Endothelial cell of umbilical vein (primary cell): ENCODE data around the gene CHD6. TPM values are rescaled to one million over a fixed set of nuclear protein-coding genes. Genes with fewer than 3 reads are reported as not detected.

Experiments used
- BruUV-seq: library from RNA; stranded (reverse); fragments of 400-500 nt; replicated peaks from 2 replicates; lab custom pipeline; 2021; lab: Mats Ljungman, UMichigan
- CTCF ChIA-PET: fragments of 300-600, 350-600 bp; sonication (Branson Sonifier 250); formaldehyde crosslinking; loops from one replicate; lab custom pipeline; 2021; ENCODE audit warnings: antibody characterized with exemption, inconsistent platforms; lab: Charles Lee
- POLR2A ChIA-PET: fragments of 300-600, 350-600 bp; sonication (Branson Sonifier 250); formaldehyde crosslinking; loops from one replicate; lab custom pipeline; 2021; ENCODE audit warnings: antibody characterized with exemption, inconsistent platforms; lab: Charles Lee
- DNase-seq: peaks from one replicate; pipeline ENCODE4 v3.0.0-alpha.2; 2011; ENCODE audit warnings: low read depth, low spot score
- FAIRE-seq: peaks from 2 replicates; lab custom pipeline; 2011; peaks lifted over from hg19 to GRCh38; lab: Jason Lieb, UNC
- H2AFZ ChIP-seq: 2 replicates; pipeline ENCODE4 v1.6.0; 2012; ENCODE audit warnings: low read depth, low read length, control low read depth, inconsistent platforms
- H3K27ac ChIP-seq: 2 replicates; pipeline ENCODE4 v1.5.1; 2011; ENCODE audit warnings: low read depth, mild to moderate bottlenecking, control low read depth, low read length, moderate library complexity; ENCODE audit not compliant: insufficient read depth
- H3K27me3 ChIP-seq, 2 experiments: 2 replicates each; pipeline versions ENCODE4 v1.6.0 to v1.6.1; 2011; ENCODE audit warnings: low read length in 2 of 2, mixed read lengths in 1 of 2; ENCODE audit not compliant: control insufficient read depth in 2 of 2, insufficient read depth in 2 of 2
- H3K36me3 ChIP-seq, 2 experiments: 2 replicates in 1 of 2; 3 replicates in 1 of 2; pipeline ENCODE4 v1.5.1; 2011; ENCODE audit warnings: low read length in 2 of 2, mild to moderate bottlenecking in 1 of 2, moderate library complexity in 1 of 2; ENCODE audit not compliant: control insufficient read depth in 2 of 2, insufficient read depth in 2 of 2; ENCODE audit errors: extremely low read depth in 1 of 2
- H3K4me1 ChIP-seq: 3 replicates; pipeline ENCODE4 v1.5.1; 2011; ENCODE audit warnings: mild to moderate bottlenecking, low read length; ENCODE audit not compliant: control insufficient read depth, insufficient read depth; ENCODE audit errors: extremely low read depth
- H3K4me2 ChIP-seq: 2 replicates; pipeline ENCODE4 v1.6.1; 2011; ENCODE audit warnings: low read length, control low read depth, mixed read lengths; ENCODE audit not compliant: insufficient read depth
- H3K4me3 ChIP-seq, 3 experiments: fragments of 200-600 bp in 1 of 3; sonication (generic), shearing (Covaris generic) in 1 of 3; replicated peaks in 1 of 3; 2 replicates each; pipeline ENCODE4 v1.5.1; 2011 to 2016; ENCODE audit warnings: control low read depth in 3 of 3, low read length in 3 of 3, mild to moderate bottlenecking in 2 of 3, inconsistent platforms in 1 of 3, low read depth in 1 of 3, moderate library complexity in 1 of 3; ENCODE audit not compliant: insufficient read depth in 1 of 3
- H3K79me2 ChIP-seq: 2 replicates; pipeline ENCODE4 v1.6.0; 2012; ENCODE audit warnings: low read length, inconsistent platforms; ENCODE audit not compliant: control insufficient read depth, insufficient read depth
- H3K9ac ChIP-seq: replicated peaks from 2 replicates; pipeline ENCODE3; 2011; ENCODE audit warnings: low read length, control low read depth; ENCODE audit not compliant: insufficient read depth; ENCODE audit errors: extremely low read depth
- H3K9me1 ChIP-seq: replicated peaks from 3 replicates; pipeline ENCODE4 v1.6.0; 2011; ENCODE audit warnings: mild to moderate bottlenecking, low read length; ENCODE audit not compliant: control insufficient read depth, insufficient read depth; ENCODE audit errors: extremely low read depth
- H3K9me3 ChIP-seq: replicated peaks from 2 replicates; pipeline ENCODE4 v1.5.1; 2012; ENCODE audit warnings: low read length, inconsistent platforms; ENCODE audit not compliant: control insufficient read depth, insufficient read depth
- H4K20me1 ChIP-seq: replicated peaks from 2 replicates; pipeline ENCODE3; 2011; ENCODE audit warnings: mild to moderate bottlenecking, low read length; ENCODE audit not compliant: control insufficient read depth, insufficient read depth; ENCODE audit errors: extremely low read depth
- CTCF ChIP-seq, 2 donors: IDR thresholded peaks; 1 replicate in 1 of 2; 2 replicates in 1 of 2; pipeline ENCODE4 v1.5.1; 2011; ENCODE audit warnings: low read length in 2 of 2, mild to moderate bottlenecking in 2 of 2, moderate library complexity in 2 of 2, control low read depth in 1 of 2, inconsistent platforms in 1 of 2, low read depth in 1 of 2; ENCODE audit not compliant: insufficient read depth in 1 of 2; ENCODE audit errors: extremely low read depth in 1 of 2
- EZH2 ChIP-seq: IDR thresholded peaks from 2 replicates; pipeline ENCODE4 v1.6.1; 2012; ENCODE audit warnings: borderline replicate concordance, low read depth, mild to moderate bottlenecking, moderate library complexity, low read length, inconsistent platforms; ENCODE audit not compliant: severe bottlenecking
- FOS ChIP-seq: IDR thresholded peaks from 2 replicates; pipeline ENCODE4 v1.6.1; 2011; ENCODE audit warnings: mild to moderate bottlenecking, low read length, moderate library complexity, borderline replicate concordance; ENCODE audit not compliant: insufficient read depth
- GATA2 ChIP-seq: IDR thresholded peaks from 2 replicates; pipeline ENCODE4 v1.7.0; 2011; ENCODE audit warnings: low read depth, mild to moderate bottlenecking, moderate library complexity, mixed read lengths, low read length; ENCODE audit not compliant: insufficient read length, insufficient read depth
- JUN ChIP-seq: IDR thresholded peaks from 2 replicates; pipeline ENCODE4 v1.6.1; 2011; ENCODE audit warnings: borderline replicate concordance, low read depth; ENCODE audit not compliant: insufficient read length, insufficient read depth
- MYC ChIP-seq: IDR thresholded peaks from one replicate; pipeline ENCODE4 v1.6.1; 2011; ENCODE audit warnings: mild to moderate bottlenecking, low read depth, low read length
- POLR2A ChIP-seq: IDR thresholded peaks from 2 replicates; pipeline ENCODE4 v1.6.1; 2012; ENCODE audit warnings: low read depth, mild to moderate bottlenecking, control low read depth, low read length
- POLR2AphosphoS5 ChIP-seq: IDR thresholded peaks from 2 replicates; pipeline ENCODE4 v1.6.1; 2012; ENCODE audit warnings: low read depth, mild to moderate bottlenecking, control low read depth, low read length, moderate library complexity; ENCODE audit not compliant: insufficient read depth
- dilution Hi-C: fragments of 300-500 bp; cut with MboI; formaldehyde crosslinking; loops from one replicate; pipeline ENCODE4 v1.15.0; 2019; ENCODE audit warnings: low sequenced_read_pairs; ENCODE audit not compliant: extremely low pct_ligation_motif_present
- intact Hi-C: fragments of 100-400 bp; cut with micrococcal nuclease; formaldehyde crosslinking; loops from one replicate; pipeline ENCODE4 v1.10.0; 2022
- polyA plus RNA-seq, 4 experiments: library from polyadenylated mRNA; depleted of rRNA in 3 of 4; stranded (reverse) in 3 of 4; unstranded in 1 of 4; fragments of >200 nt; gene quantifications; 2 replicates each; pipeline versions ENCODE4 v1.2.1 to v1.2.3, GENCODE V29; 2011 to 2012; ENCODE audit warnings: missing spikeins in 1 of 4
- total RNA-seq: library from RNA; stranded (reverse); gene quantifications from 2 replicates; pipeline ENCODE4 v1.2.3, GENCODE V29; 2021
- TF ChIP-seq, protein P1 (sequence below): IDR thresholded peaks from 2 replicates; pipeline ENCODE4 v1.6.1; 2011; ENCODE audit not compliant: insufficient read depth, insufficient read length

CHD6 gene
- total and polyA plus RNA-seq, 2 donors (not counting 3 experiments of a cell fraction or from before 2014, with no cell fraction given): 7.2 to 33.7 TPM

DNA sequence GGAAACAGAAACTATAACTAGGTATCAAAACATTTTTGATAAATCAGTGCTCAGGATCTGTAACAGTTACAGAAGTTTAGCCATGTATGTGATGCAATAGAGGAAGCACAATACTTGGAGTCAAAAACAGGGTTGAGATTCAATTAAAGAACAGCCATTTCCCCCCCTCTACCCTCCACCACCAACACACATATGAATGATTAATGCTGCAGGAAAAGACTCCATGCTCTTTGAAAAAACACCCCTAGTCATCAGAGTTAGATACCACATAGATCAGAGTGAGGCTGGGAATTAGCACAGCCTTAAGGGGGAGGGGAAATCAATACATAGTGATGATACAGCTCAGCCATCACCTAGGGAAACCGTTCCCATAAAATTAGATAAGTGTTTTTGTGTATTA, 142.7 kb downstream of the CHD6 start:
- peak; percentile 78 for DNase-seq
- no peak for TF ChIP-seq MYC
- no peak for TF ChIP-seq GATA2
- TF ChIP-seq POLR2A: no peak
- no peak for TF ChIP-seq EZH2
- TF ChIP-seq, protein P1, sequence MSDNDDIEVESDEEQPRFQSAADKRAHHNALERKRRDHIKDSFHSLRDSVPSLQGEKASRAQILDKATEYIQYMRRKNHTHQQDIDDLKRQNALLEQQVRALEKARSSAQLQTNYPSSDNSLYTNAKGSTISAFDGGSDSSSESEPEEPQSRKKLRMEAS: no peak
- TF ChIP-seq CTCF (IDR thresholded peaks at IDR 0.05; ENCODE audit: extremely low read depth in 1 of 2, insufficient read depth in 1 of 2, low read depth in 1 of 2, low read length in 2 of 2): no peak
- no peak for TF ChIP-seq FOS
- TF ChIP-seq JUN: no peak
- no peak for TF ChIP-seq POLR2AphosphoS5
- intact Hi-C loops (loop anchor here (10.0 kb wide), 1 partner anchor 139 kb away; the partner anchor contains the start of gene CHD6), dilution Hi-C loops (no loop called here)
- Histone ChIP-seq H3K9me3 (no peaks in the 10 kb centered on the region), H3K4me1 (peaks cover 12% of the 10 kb centered on the region), H3K9ac (no peak overlapping the region), H2AFZ (no peak overlapping the region), H3K27ac (no peak overlapping the region), H4K20me1 (no peaks in the 10 kb centered on the region), H3K4me3 (no peak overlapping the region), H3K9me1 (peaks cover 2% of the 10 kb centered on the region), H3K4me2 (no peak overlapping the region), H3K79me2 (no peaks in the 10 kb centered on the region), H3K36me3 (peaks cover 0 to 5% of the 10 kb centered on the region in 2 experiments), H3K27me3 (no peaks in the 10 kb centered on the region)
- FAIRE-seq: no peak
- BruUV-seq: no TSS peak
- ChIA-PET POLR2A (no interaction called here), CTCF (interaction anchor here (1.0 kb wide), 1 partner anchor 19 kb away, joined by 3 read pairs; no protein-coding TSS in a partner anchor)
